Activated gamma-delta T cell treated with Interleukin-2 at 50 U/mL for 16 hours (primary cell): ENCODE data around the gene CD40.
"Not testable (repeated sequence)": the region's sequence is repeated elsewhere in the genome, so short reads cannot be mapped to it uniquely, and the experiment has no call there.

Source experiments
- DNase-seq: peaks from one replicate; pipeline ENCODE4 v3.0.0-alpha.2; 2020

Gene CD40

GRCh38 chr20:46117704-46118467 is at the start of gene CD40:
TSS of gene CD40 (plus strand) at chr20:46118314. CDS start at chr20:46118344, 30 bp downstream.
- DNase-seq: peak; percentile 61

- DNase-seq: no peak
These were observed 47.8 kb upstream of the CD40 start for GRCh38 chr20:46070215-46070900.

GRCh38 chr20:46071573-46071972 is 46.5 kb upstream of the CD40 start:
- DNase-seq: no peak

GRCh38 chr20:46073024-46073423 is 45.1 kb upstream of the CD40 start:
- no peak for DNase-seq

- DNase-seq: no peak
These were observed 44.7 kb upstream of the CD40 start for GRCh38 chr20:46073443-46073842.

GRCh38 chr20:46074006-46074405 is 44.1 kb upstream of the CD40 start:
- no peak for DNase-seq

GRCh38 chr20:46076806-46077205 is 41.3 kb upstream of the CD40 start:
- DNase-seq: no peak

GRCh38 chr20:46077642-46078305 is 40.3 kb upstream of the CD40 start:
- DNase-seq: no peak

- no peak for DNase-seq
These were observed 39.2 kb upstream of the CD40 start for GRCh38 chr20:46078954-46079353.

GRCh38 chr20:46081074-46081473 is 37.0 kb upstream of the CD40 start:
- no peak for DNase-seq

GRCh38 chr20:46083101-46083500 is 35.0 kb upstream of the CD40 start:
- no peak for DNase-seq

GRCh38 chr20:46083531-46084061 is 34.5 kb upstream of the CD40 start:
- DNase-seq: no peak

- DNase-seq: no peak
These were observed 33.3 kb upstream of the CD40 start for GRCh38 chr20:46084805-46085178.

GRCh38 chr20:46085179-46085851 is 32.8 kb upstream of the CD40 start:
- no peak for DNase-seq

- DNase-seq: no peak
These were observed 31.0 kb upstream of the CD40 start for GRCh38 chr20:46087161-46087560.

- no peak for DNase-seq
These were observed 29.5 kb upstream of the CD40 start for GRCh38 chr20:46088409-46089166.

- DNase-seq: no peak
These were observed 29.0 kb upstream of the CD40 start for GRCh38 chr20:46089167-46089416.

- peak; percentile 93 for DNase-seq
These were observed 28.4 kb upstream of the CD40 start, which contains the start of gene NCOA5 for GRCh38 chr20:46089417-46090388. TSS of gene NCOA5 (minus strand) at chr20:46089962. CDS start at chr20:46079424, 10,538 bp downstream.

GRCh38 chr20:46091622-46092535 is 26.2 kb upstream of the CD40 start:
- not testable (repeated sequence) for DNase-seq

- no peak for DNase-seq
These were observed 24.6 kb upstream of the CD40 start for GRCh38 chr20:46093531-46093930.
